ENCODE results near the gene FCRL1.

FCRL1 gene

DNA sequence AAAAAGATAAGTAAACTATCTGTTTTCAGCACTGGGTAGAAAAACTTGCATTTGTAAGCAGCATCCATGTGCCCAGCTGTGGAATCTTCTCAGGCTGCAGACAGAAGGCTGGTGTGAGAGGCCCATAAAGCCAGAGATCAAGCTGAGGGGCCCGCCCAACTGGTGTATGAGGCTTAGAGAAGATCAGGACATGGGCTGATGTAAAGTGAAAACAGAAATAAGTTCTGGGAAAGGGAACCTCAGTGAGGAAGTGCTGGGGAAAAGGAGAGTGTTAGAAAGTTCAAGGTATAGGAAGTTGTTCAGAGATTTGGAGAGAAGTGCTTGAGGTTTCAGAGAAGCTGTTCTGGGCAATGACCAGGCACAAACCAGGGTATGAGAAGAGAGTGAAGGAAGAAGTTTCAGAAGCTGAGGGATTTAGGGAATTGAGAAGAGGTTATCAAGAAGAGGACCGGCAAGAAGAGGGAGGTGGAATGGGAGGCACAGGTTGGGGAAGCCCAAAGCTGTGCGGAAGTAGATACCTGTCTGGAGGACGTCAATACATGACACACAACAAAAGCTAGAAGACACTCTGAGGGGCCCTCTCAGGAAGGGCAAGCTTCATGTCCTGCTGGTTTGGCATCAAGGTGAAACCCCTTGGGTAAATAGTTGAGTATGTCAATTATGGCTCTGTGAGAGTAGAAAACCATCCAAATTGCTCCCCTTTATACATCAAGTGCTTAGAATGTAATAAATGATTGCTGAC lies 24.3 kb upstream of the FCRL1 start:
- TF ChIP-seq NFRKB (IDR thresholded peaks at IDR 0.05) (no peak), BHLHE40 (IDR thresholded peaks at IDR 0.05; ENCODE audit: borderline replicate concordance) (no peak), FOXA1 (IDR thresholded peaks at IDR 0.05) (no peak), FOXK2 (IDR thresholded peaks at IDR 0.05) (no peak)
- no peak for DNase-seq (ENCODE audit: extremely low spot score)
- ChIA-PET CTCF (interaction anchor here (0.7 kb wide), 1 partner anchor 9 kb away, joined by 3 read pairs; no protein-coding TSS in a partner anchor), POLR2A (no interaction called here)

DNA sequence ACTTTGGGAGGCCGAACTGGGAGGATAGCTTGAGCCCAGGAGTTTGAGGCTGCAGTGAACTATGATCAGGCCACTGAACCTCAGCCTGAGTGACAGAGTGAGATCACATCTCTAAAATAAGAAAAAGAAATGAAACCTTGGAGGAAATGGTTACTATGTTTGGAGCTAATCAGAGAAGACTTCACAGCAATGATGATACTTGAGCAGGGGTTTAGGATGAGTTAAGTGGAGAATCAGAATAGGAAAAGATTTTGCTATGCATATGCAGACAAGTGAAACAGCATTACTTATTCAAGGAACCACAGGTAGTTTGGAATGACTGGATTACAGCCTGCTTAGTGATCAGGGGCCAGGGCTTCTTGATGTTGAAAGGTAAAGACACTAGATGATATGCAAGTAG lies 23.0 kb upstream of the FCRL1 start:
- no peak for DNase-seq (ENCODE audit: extremely low spot score)
- POLR2A ChIA-PET, result no interaction called here
- TF ChIP-seq ARNT (IDR thresholded peaks at IDR 0.05) (no peak), HDGF (IDR thresholded peaks at IDR 0.05; ENCODE audit: borderline replicate concordance) (no peak), LEF1 (IDR thresholded peaks at IDR 0.05; ENCODE audit: borderline replicate concordance) (no peak), FOXA1 (IDR thresholded peaks at IDR 0.05) (no peak), CTBP1 (IDR thresholded peaks at IDR 0.05; ENCODE audit: borderline replicate concordance) (no peak), FOXM1 (IDR thresholded peaks at IDR 0.05; ENCODE audit: borderline replicate concordance) (no peak), NFRKB (IDR thresholded peaks at IDR 0.05) (no peak), SUZ12 (IDR thresholded peaks at IDR 0.05) (no peak), ELF4 (IDR thresholded peaks at IDR 0.05) (no peak), L3MBTL2 (conservative IDR thresholded peaks at IDR 0.05) (no peak), FOXK2 (IDR thresholded peaks at IDR 0.05) (no peak), BHLHE40 (IDR thresholded peaks at IDR 0.05; ENCODE audit: borderline replicate concordance) (no peak), SP1 (IDR thresholded peaks at IDR 0.05) (no peak), ZNF384 (IDR thresholded peaks at IDR 0.05) (no peak)
- TF ChIP-seq, protein P1, sequence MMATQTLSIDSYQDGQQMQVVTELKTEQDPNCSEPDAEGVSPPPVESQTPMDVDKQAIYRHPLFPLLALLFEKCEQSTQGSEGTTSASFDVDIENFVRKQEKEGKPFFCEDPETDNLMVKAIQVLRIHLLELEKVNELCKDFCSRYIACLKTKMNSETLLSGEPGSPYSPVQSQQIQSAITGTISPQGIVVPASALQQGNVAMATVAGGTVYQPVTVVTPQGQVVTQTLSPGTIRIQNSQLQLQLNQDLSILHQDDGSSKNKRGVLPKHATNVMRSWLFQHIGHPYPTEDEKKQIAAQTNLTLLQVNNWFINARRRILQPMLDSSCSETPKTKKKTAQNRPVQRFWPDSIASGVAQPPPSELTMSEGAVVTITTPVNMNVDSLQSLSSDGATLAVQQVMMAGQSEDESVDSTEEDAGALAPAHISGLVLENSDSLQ (IDR thresholded peaks at IDR 0.05), result no peak
- CTCF ChIA-PET, result no interaction called here

DNA sequence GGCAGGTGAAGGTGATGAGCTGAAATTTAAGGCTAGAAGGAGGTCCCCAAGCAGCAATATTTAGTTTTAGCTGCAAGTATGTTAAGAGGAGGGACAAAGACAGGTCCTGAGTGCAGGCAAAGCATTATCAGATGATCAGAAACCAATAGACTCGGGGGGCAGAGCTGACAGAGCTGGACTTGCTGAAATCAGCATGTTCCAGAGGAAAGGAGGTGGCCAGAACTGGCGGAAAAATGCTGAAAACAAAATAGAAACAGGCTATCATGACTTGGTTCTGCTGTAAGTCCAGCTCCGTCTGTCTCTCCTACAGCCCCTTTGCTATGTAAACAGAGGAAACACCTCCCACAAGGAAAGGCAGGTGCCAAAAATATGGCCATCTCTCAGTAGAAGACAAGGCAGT lies 21.8 kb upstream of the FCRL1 start, which contains the start of gene CD5L:
Gene CD5L, minus strand, starts transcription at position 101 of the 400 bp plus-strand sequence. CDS start 107 bp downstream, outside the sequence.
- CTCF ChIA-PET, result no interaction called here
- POLR2A ChIA-PET, result no interaction called here
- TF ChIP-seq SUZ12 (IDR thresholded peaks at IDR 0.05) (no peak), CTBP1 (IDR thresholded peaks at IDR 0.05; ENCODE audit: borderline replicate concordance) (no peak), FOXA1 (IDR thresholded peaks at IDR 0.05) (no peak), LEF1 (IDR thresholded peaks at IDR 0.05; ENCODE audit: borderline replicate concordance) (no peak), FOXM1 (IDR thresholded peaks at IDR 0.05; ENCODE audit: borderline replicate concordance) (no peak), L3MBTL2 (conservative IDR thresholded peaks at IDR 0.05) (no peak), FOXK2 (IDR thresholded peaks at IDR 0.05) (no peak), SP1 (IDR thresholded peaks at IDR 0.05) (no peak), ELF4 (IDR thresholded peaks at IDR 0.05) (no peak), NFRKB (IDR thresholded peaks at IDR 0.05) (no peak), ARNT (IDR thresholded peaks at IDR 0.05) (no peak)
- no peak for DNase-seq (ENCODE audit: extremely low spot score)

DNA sequence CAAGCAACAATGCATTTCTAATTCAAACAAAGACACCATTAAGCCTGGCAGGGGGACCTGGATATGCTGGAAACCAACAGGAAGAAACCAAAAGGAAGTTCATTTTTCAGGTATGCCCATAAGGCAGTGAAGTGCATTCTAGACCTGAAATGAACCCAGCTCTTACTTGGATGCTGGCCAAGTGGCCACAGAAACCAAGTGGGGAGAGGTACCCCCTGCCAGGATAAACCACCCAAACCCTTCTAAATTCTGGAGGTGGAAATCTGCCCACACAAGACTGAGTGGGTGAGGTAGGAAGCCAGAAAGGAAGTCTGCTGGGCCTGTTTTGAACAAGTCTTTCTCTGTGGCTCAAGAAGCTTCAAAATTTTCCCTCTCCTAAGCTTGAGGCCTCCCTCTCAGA lies 19.0 kb upstream of the FCRL1 start:
- TF ChIP-seq FOXA1 (IDR thresholded peaks at IDR 0.05) (no peak), ARNT (IDR thresholded peaks at IDR 0.05) (no peak), TARDBP (IDR thresholded peaks at IDR 0.05) (no peak), L3MBTL2 (conservative IDR thresholded peaks at IDR 0.05) (no peak), FOXK2 (IDR thresholded peaks at IDR 0.05) (no peak), CTBP1 (IDR thresholded peaks at IDR 0.05; ENCODE audit: borderline replicate concordance) (no peak), HDGF (IDR thresholded peaks at IDR 0.05; ENCODE audit: borderline replicate concordance) (no peak), ZNF384 (IDR thresholded peaks at IDR 0.05) (no peak), FOXM1 (IDR thresholded peaks at IDR 0.05; ENCODE audit: borderline replicate concordance) (no peak), NFRKB (IDR thresholded peaks at IDR 0.05) (no peak), SP1 (IDR thresholded peaks at IDR 0.05) (no peak), LEF1 (IDR thresholded peaks at IDR 0.05; ENCODE audit: borderline replicate concordance) (no peak), ELF4 (IDR thresholded peaks at IDR 0.05) (no peak), SUZ12 (IDR thresholded peaks at IDR 0.05) (no peak), BHLHE40 (IDR thresholded peaks at IDR 0.05; ENCODE audit: borderline replicate concordance) (no peak)
- TF ChIP-seq, protein P1 (IDR thresholded peaks at IDR 0.05), result no peak
- ChIA-PET CTCF (no interaction called here), POLR2A (no interaction called here)
- DNase-seq (ENCODE audit: extremely low spot score), result no peak

DNA sequence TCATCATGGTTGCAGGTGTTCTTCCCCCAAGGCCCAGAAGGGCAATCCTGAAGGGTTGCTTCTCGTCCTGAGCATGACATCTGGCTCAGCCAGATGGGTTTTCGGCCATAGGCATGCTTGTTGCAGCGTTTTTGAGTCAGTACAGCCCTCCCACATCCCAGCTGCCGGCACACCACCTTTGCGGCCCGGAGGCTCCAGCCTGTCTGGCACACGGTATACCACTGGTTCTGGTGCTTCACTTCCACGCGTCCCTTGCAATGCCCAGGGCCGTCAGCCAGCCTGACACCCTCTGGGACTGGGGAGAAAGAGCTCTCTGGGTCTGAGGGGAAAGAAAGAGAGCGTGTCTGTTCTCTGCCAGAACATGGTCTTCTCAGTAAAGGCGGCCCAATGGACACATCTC lies 14.5 kb upstream of the FCRL1 start:
- POLR2A ChIA-PET, result no interaction called here
- CTCF ChIA-PET, result interaction anchor here (0.6 kb wide), 1 partner anchor 9 kb away, joined by 3 read pairs; no protein-coding TSS in a partner anchor

More for the DNA sequence above, 14.5 kb upstream of the FCRL1 start:
- TF ChIP-seq ZNF384 (IDR thresholded peaks at IDR 0.05) (no peak), SP1 (IDR thresholded peaks at IDR 0.05) (no peak), SUZ12 (IDR thresholded peaks at IDR 0.05) (no peak), TARDBP (IDR thresholded peaks at IDR 0.05) (no peak), FOXM1 (IDR thresholded peaks at IDR 0.05; ENCODE audit: borderline replicate concordance) (no peak), FOXK2 (IDR thresholded peaks at IDR 0.05) (no peak), ELF4 (IDR thresholded peaks at IDR 0.05) (no peak), HDGF (IDR thresholded peaks at IDR 0.05; ENCODE audit: borderline replicate concordance) (no peak), FOXA1 (IDR thresholded peaks at IDR 0.05) (no peak), CTBP1 (IDR thresholded peaks at IDR 0.05; ENCODE audit: borderline replicate concordance) (no peak), LEF1 (IDR thresholded peaks at IDR 0.05; ENCODE audit: borderline replicate concordance) (no peak), ARNT (IDR thresholded peaks at IDR 0.05) (no peak), NFRKB (IDR thresholded peaks at IDR 0.05) (no peak), L3MBTL2 (conservative IDR thresholded peaks at IDR 0.05) (no peak), BHLHE40 (IDR thresholded peaks at IDR 0.05; ENCODE audit: borderline replicate concordance) (no peak)
- TF ChIP-seq, protein P1 (IDR thresholded peaks at IDR 0.05), result no peak
- DNase-seq (ENCODE audit: extremely low spot score), result no peak
